Uterus (tissue), 4 donors: Measurements from ENCODE around the gene TIMM21. TPM values are rescaled to one million over a fixed set of nuclear protein-coding genes. Genes with fewer than 3 reads are reported as not detected.

Source experiments
- DNase-seq, 2 donors: peaks; one replicate each; pipeline ENCODE4 v3.0.0-alpha.2; 2019 to 2020
- H3K27ac ChIP-seq, 2 donors: fragments of 200-600 bp; sonication (generic); 1 replicate in 1 of 2; 2 replicates in 1 of 2; pipeline ENCODE4 v1.5.1; 2016 to 2018
- H3K27me3 ChIP-seq, 2 donors: fragments of 200-600 bp; sonication (generic); one replicate each; pipeline ENCODE4 v1.5.1; 2018 to 2019; ENCODE audit warnings: control low read depth in 1 of 2
- H3K36me3 ChIP-seq, 2 donors: fragments of 200-600 bp; sonication (generic); one replicate each; pipeline ENCODE4 v1.5.1; 2019; ENCODE audit warnings: control low read depth in 1 of 2
- H3K4me1 ChIP-seq, 2 donors: fragments of 200-600 bp; sonication (generic); one replicate each; pipeline ENCODE4 v1.5.1; 2018 to 2019; ENCODE audit warnings: control low read depth in 1 of 2
- H3K4me3 ChIP-seq, 2 donors: fragments of 200-600 bp; sonication (generic); 1 replicate in 1 of 2; 2 replicates in 1 of 2; pipeline ENCODE4 v1.5.1; 2018 to 2019; ENCODE audit warnings: mild to moderate bottlenecking in 1 of 2
- H3K9me3 ChIP-seq, 2 donors: fragments of 200-600 bp; sonication (generic); one replicate each; pipeline ENCODE4 v1.5.1; 2019; ENCODE audit warnings: control low read depth in 1 of 2
- CTCF ChIP-seq, 4 experiments: fragments of 200-600 bp in 2 of 4; fragments of 450-650 bp in 2 of 4; sonication (generic) in 2 of 4; IDR thresholded peaks; one replicate each; pipeline ENCODE4 v1.5.1; 2016 to 2019; ENCODE audit warnings: antibody characterized with exemption in 4 of 4, mild to moderate bottlenecking in 2 of 4, moderate library complexity in 1 of 4
- POLR2A ChIP-seq, 2 donors: fragments of 450-650 bp; IDR thresholded peaks; one replicate each; pipeline ENCODE4 v1.6.1; 2016; ENCODE audit warnings: antibody characterized with exemption in 2 of 2, mild to moderate bottlenecking in 1 of 2, moderate library complexity in 1 of 2
- intact Hi-C: fragments of 100-400 bp; cut with DNase I; formaldehyde crosslinking; loops from one replicate; pipeline ENCODE4 v1.15.1; 2023; ENCODE audit warnings: low total_unique reads
- total RNA-seq, 4 donors: library from RNA; depleted of rRNA in 3 of 4; stranded (reverse); fragments of >200 nt in 3 of 4; gene quantifications; one replicate each; pipeline versions ENCODE4 v1.1.0 to v1.2.4, GENCODE V29; 2014 to 2023
- donor health status: DM: yes; HTN: yes; CAD: no.

The TIMM21 gene
- total RNA-seq, 4 donors from 2014 or later = 15.0 to 44.0 (median 17.2) TPM

- peaks cover 0 to 1% of the 10 kb centered on the region in 2 donors for H3K9me3 ChIP-seq
- TF ChIP-seq POLR2A (IDR thresholded peaks at IDR 0.05) (no peak), CTCF (IDR thresholded peaks at IDR 0.05) (no peak)
- H3K36me3 ChIP-seq = no peaks in the 10 kb centered on the region
- H3K27me3 ChIP-seq = no peaks in the 10 kb centered on the region
- H3K27ac ChIP-seq = no peak overlapping the region
- intact Hi-C loops = no loop called here
- no peak overlapping the region for H3K4me3 ChIP-seq
- H3K4me1 ChIP-seq = no peaks in the 10 kb centered on the region
- no peak for DNase-seq
Observed at GRCh38 chr18:74114116-74114515, 34.2 kb upstream of the TIMM21 start.

GRCh38 chr18:74115046-74115445 lies 33.3 kb upstream of the TIMM21 start:
- no peaks in the 10 kb centered on the region for H3K27me3 ChIP-seq
- H3K9me3 ChIP-seq = no peaks in the 10 kb centered on the region
- TF ChIP-seq CTCF (IDR thresholded peaks at IDR 0.05) (no peak), POLR2A (IDR thresholded peaks at IDR 0.05) (no peak)
- intact Hi-C loops = no loop called here
- no peak overlapping the region for H3K4me3 ChIP-seq
- H3K27ac ChIP-seq = no peak overlapping the region
- DNase-seq = no peak
- H3K4me1 ChIP-seq = no peaks in the 10 kb centered on the region
- no peaks in the 10 kb centered on the region for H3K36me3 ChIP-seq

GRCh38 chr18:74116633-74117554 lies 31.4 kb upstream of the TIMM21 start:
- no peaks in the 10 kb centered on the region for H3K9me3 ChIP-seq
- no peak overlapping the region for H3K4me3 ChIP-seq
- intact Hi-C loops = no loop called here
- DNase-seq = no peak
- no peaks in the 10 kb centered on the region for H3K4me1 ChIP-seq
- H3K27ac ChIP-seq = no peak overlapping the region
- TF ChIP-seq POLR2A (IDR thresholded peaks at IDR 0.05) (no peak), CTCF (IDR thresholded peaks at IDR 0.05) (peak in 2 of 4 experiments; percentile 14 to 15)
- H3K36me3 ChIP-seq = no peaks in the 10 kb centered on the region
- H3K27me3 ChIP-seq = no peaks in the 10 kb centered on the region

GRCh38 chr18:74123200-74123599 lies 25.1 kb upstream of the TIMM21 start:
- H3K4me3 ChIP-seq = no peak overlapping the region
- no peak overlapping the region for H3K27ac ChIP-seq
- H3K27me3 ChIP-seq = no peaks in the 10 kb centered on the region
- intact Hi-C loops = no loop called here
- TF ChIP-seq POLR2A (IDR thresholded peaks at IDR 0.05) (no peak), CTCF (IDR thresholded peaks at IDR 0.05) (no peak)
- H3K9me3 ChIP-seq = no peaks in the 10 kb centered on the region
- no peak for DNase-seq
- no peaks in the 10 kb centered on the region for H3K36me3 ChIP-seq
- H3K4me1 ChIP-seq = no peaks in the 10 kb centered on the region

GRCh38 chr18:74124642-74125041 lies 23.7 kb upstream of the TIMM21 start:
- Histone ChIP-seq H3K27me3 (no peaks in the 10 kb centered on the region), H3K36me3 (no peaks in the 10 kb centered on the region), H3K27ac (no peak overlapping the region), H3K4me3 (no peak overlapping the region), H3K9me3 (no peaks in the 10 kb centered on the region), H3K4me1 (no peaks in the 10 kb centered on the region)
- intact Hi-C loops = no loop called here
- TF ChIP-seq POLR2A (IDR thresholded peaks at IDR 0.05) (no peak), CTCF (IDR thresholded peaks at IDR 0.05) (no peak)
- DNase-seq = no peak
